SK-N-SH (cell line): ENCODE data around the gene ANKRD40.
A peak's percentile ranks its signal among the peaks of the same experiment; 100 is the strongest.

Source experiments
- EZH2phosphoT487 ChIP-seq: fragments of 200-600 bp; sonication (generic); IDR thresholded peaks from 2 replicates; pipeline ENCODE4 v1.6.1; 2017; ENCODE audit warnings: low read depth, mixed run types, mild to moderate bottlenecking, antibody characterized with exemption, moderate library complexity, borderline replicate concordance
- MXI1 ChIP-seq: IDR thresholded peaks from 2 replicates; pipeline ENCODE4 v1.6.1; 2012; ENCODE audit warnings: mild to moderate bottlenecking, low read depth, low read length, improper control_type of control experiment
- POLR2AphosphoS5 ChIP-seq: IDR thresholded peaks from 2 replicates; pipeline ENCODE4 v1.6.1; 2012; ENCODE audit warnings: low read depth, low read length
- RAD21 ChIP-seq: IDR thresholded peaks from 2 replicates; pipeline ENCODE4 v1.6.1; 2012; ENCODE audit warnings: mild to moderate bottlenecking, low read length
- TEAD4 ChIP-seq: IDR thresholded peaks from 2 replicates; pipeline ENCODE4 v1.4.0; 2012; ENCODE audit warnings: mild to moderate bottlenecking, borderline replicate concordance; ENCODE audit not compliant: insufficient read depth
- USF2 ChIP-seq: fragments of 150-350 bp; IDR thresholded peaks from 2 replicates; pipeline ENCODE4 v1.6.1; 2017; ENCODE audit warnings: antibody characterized with exemption, low read length, low read depth, borderline replicate concordance

GRCh38 chr17:50668025-50668837, 39.5 kb downstream of the ANKRD40 start:
- TF ChIP-seq USF2: no peak
- no peak for TF ChIP-seq RAD21
- no peak for TF ChIP-seq MXI1
- no peak for TF ChIP-seq EZH2phosphoT487
- peak; percentile 18; the same call in 1 of the 2 replicates for TF ChIP-seq POLR2AphosphoS5
- TF ChIP-seq TEAD4: 0 out of 2 replicates have a peak, but pooled peaks have one; percentile 17
